Calu3 (cell line): ENCODE data around the gene VTA1. TPM values are rescaled to one million over a fixed set of nuclear protein-coding genes. Genes with fewer than 3 reads are reported as not detected.
"Not testable (repeated sequence)": the region's sequence is repeated elsewhere in the genome, so short reads cannot be mapped to it uniquely, and the experiment has no call there.

Source experiments
- BruUV-seq: library from RNA; stranded (reverse); fragments of 400-500 nt; replicated peaks from 2 replicates; lab custom pipeline; 2021; lab: Mats Ljungman, UMichigan
- CTCF ChIA-PET: fragments of 300-600 bp; sonication (Branson Sonifier 250); formaldehyde crosslinking; loops from one replicate; lab custom pipeline; 2022; ENCODE audit warnings: antibody characterized with exemption; lab: Charles Lee
- DNase-seq: peaks from one replicate; pipeline ENCODE4 v3.0.0; 2022
- H3K27ac Mint-ChIP-seq: one replicate; pipeline ENCODE4 v1.8.0; 2022; ENCODE audit warnings: mixed read lengths; ENCODE audit not compliant: unreplicated experiment
- H3K27me3 Mint-ChIP-seq: one replicate; pipeline ENCODE4 v1.8.0; 2022; ENCODE audit warnings: mixed read lengths; ENCODE audit not compliant: unreplicated experiment
- H3K36me3 Mint-ChIP-seq: one replicate; pipeline ENCODE4 v1.8.0; 2022; ENCODE audit warnings: mild to moderate bottlenecking, moderate library complexity, mixed read lengths; ENCODE audit not compliant: insufficient read depth, unreplicated experiment
- H3K4me1 Mint-ChIP-seq: one replicate; pipeline ENCODE4 v1.8.0; 2022; ENCODE audit warnings: mild to moderate bottlenecking, low read depth, mixed read lengths; ENCODE audit not compliant: unreplicated experiment
- H3K4me3 Mint-ChIP-seq: one replicate; pipeline ENCODE4 v1.8.0; 2022; ENCODE audit warnings: mild to moderate bottlenecking, low read depth, moderate library complexity, mixed read lengths; ENCODE audit not compliant: unreplicated experiment
- H3K9me3 Mint-ChIP-seq: one replicate; pipeline ENCODE4 v1.8.0; 2022; ENCODE audit warnings: low read depth, mixed read lengths; ENCODE audit not compliant: unreplicated experiment
- CTCF ChIP-seq: fragments of 200-600 bp; IDR thresholded peaks from one replicate; pipeline ENCODE4 v1.8.0; 2022; ENCODE audit warnings: antibody characterized with exemption; ENCODE audit not compliant: unreplicated experiment
- intact Hi-C: fragments of 100-400 bp; cut with micrococcal nuclease; formaldehyde crosslinking; loops from one replicate; pipeline ENCODE4 v1.10.0; 2022; ENCODE audit not compliant: unreplicated experiment
- total RNA-seq: library from RNA; stranded (reverse); gene quantifications from 2 replicates; pipeline ENCODE4 v1.2.3, GENCODE V29; 2022

VTA1 gene
- total RNA-seq, 1 experiment from 2014 or later = 35.5 TPM

DNA sequence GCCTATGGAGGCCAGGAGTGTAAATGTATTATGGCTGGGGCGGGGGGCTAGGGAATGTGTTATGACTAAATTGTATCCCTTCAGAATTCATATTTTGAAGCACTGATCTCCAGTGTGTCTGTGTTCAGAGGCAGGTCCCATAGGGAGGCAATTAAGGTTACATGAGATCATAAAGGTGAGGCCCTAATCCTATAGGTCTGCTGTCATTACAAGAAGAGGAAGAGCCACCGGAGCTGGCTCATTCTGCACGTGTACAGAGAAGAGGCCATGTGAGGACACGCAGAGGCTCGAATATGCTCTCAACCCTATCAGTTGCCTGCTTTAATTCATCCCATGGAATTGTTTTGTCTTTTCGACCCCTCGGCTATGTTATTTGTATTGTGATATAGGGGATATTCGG, 76.9 kb downstream of the VTA1 start:
- CTCF ChIA-PET = no interaction called here
- Mint-ChIP-seq H3K4me1 (no peaks in the 10 kb centered on the region), H3K27ac (no peak overlapping the region), H3K4me3 (no peak overlapping the region), H3K36me3 (no peaks in the 10 kb centered on the region), H3K9me3 (no peaks in the 10 kb centered on the region), H3K27me3 (no peaks in the 10 kb centered on the region)
- no peak for TF ChIP-seq CTCF
- intact Hi-C loops = no loop called here
- no peak for DNase-seq
- no TSS peak for BruUV-seq

DNA sequence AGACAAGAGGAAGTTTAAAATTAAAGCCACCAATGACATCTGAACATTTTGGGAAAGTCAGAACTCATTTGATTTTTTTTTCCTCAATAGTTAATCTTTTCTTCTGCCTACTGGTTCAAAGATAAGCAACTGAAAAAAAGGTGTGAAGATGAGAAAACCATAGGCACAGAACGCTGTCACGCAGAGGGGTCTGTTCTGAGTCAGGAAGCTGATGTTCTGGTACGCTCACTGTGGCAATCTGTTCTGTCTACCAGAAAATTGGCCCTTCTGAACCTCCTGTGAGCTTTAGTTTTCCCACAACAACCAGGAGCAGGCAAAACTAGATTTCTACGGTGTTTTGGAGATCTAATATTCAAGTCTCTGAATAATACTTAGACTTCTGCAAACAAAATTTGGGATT, 78.1 kb downstream of the VTA1 start:
- Mint-ChIP-seq H3K4me1 (no peaks in the 10 kb centered on the region), H3K9me3 (no peaks in the 10 kb centered on the region), H3K4me3 (no peak overlapping the region), H3K27ac (no peak overlapping the region), H3K36me3 (no peaks in the 10 kb centered on the region), H3K27me3 (no peaks in the 10 kb centered on the region)
- BruUV-seq = no TSS peak
- intact Hi-C loops = no loop called here
- no peak for DNase-seq
- TF ChIP-seq CTCF = no peak
- CTCF ChIA-PET = no interaction called here

DNA sequence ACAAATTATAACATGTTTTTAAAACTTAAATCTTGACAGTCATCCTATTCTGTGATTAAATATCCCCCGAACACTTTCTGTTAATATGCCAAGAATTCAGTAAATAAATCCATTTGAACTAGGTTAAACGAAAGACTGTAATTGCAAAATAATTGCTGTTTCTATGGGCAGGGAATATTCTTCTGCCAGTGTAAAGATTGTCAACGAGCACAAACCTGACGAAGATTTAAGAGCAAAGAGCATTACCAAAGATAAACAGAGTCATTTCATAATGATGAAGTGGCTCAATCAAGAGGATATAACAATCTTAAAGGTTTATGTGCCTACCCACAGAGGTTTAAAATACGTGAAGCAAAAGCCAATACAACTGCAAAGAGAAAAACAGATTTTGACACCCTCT, 78.5 kb downstream of the VTA1 start:
- H3K4me3 Mint-ChIP-seq = no peak overlapping the region
- H3K9me3 Mint-ChIP-seq = no peaks in the 10 kb centered on the region
- no TSS peak for BruUV-seq
- no peaks in the 10 kb centered on the region for H3K36me3 Mint-ChIP-seq
- intact Hi-C loops = no loop called here
- CTCF ChIA-PET = no interaction called here
- no peak for DNase-seq
- no peak overlapping the region for H3K27ac Mint-ChIP-seq
- no peaks in the 10 kb centered on the region for H3K27me3 Mint-ChIP-seq
- H3K4me1 Mint-ChIP-seq = no peaks in the 10 kb centered on the region
- no peak for TF ChIP-seq CTCF

- CTCF ChIA-PET = no interaction called here
- intact Hi-C loops = no loop called here
Observed at GRCh38 chr6:142226731-142227130, 79.7 kb downstream of the VTA1 start.

DNA sequence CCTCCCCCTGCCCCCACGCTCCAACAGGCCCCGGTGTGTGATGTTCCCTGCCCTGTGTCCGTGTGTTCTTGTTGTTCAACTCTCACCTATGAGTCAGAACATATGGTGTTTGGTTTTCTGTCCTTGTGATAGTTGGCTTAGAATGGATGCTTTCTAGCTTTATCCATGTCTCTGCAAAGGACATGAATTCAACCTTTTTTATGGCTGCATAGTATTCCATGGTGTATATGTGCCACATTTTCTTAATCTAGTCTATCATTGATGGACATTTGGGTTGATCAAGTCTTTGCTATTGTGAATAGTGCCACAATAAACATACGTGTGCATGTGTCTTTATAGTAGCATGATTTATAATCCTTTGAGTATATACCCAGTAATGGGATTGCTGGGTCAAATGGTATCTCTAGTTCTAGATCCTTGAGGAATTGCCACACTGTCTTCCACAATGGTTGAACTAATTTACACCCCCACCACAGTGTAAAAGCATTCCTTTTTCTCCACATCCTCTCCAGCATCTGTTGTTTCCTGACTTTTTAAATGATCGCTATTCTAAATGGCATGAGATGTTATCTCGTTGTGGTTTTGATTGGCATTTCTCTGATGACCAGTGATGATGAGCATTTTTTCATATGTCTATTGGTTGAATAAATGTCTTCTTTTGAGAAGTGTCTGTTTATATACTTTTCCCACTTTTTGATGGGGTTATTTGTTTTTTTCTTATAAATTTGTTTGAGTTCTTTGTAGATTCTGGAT, 82.6 kb downstream of the VTA1 start:
- BruUV-seq, H3K4me1 Mint-ChIP-seq, H3K27me3 Mint-ChIP-seq, CTCF ChIA-PET, intact Hi-C loops, DNase-seq, H3K4me3 Mint-ChIP-seq, H3K9me3 Mint-ChIP-seq, H3K36me3 Mint-ChIP-seq, H3K27ac Mint-ChIP-seq: not testable (repeated sequence)

More at GRCh38 chr6:142226731-142227130, 79.7 kb downstream of the VTA1 start:
- no peak for TF ChIP-seq CTCF
- H3K27ac Mint-ChIP-seq = no peak overlapping the region
- no peak overlapping the region for H3K4me3 Mint-ChIP-seq
- no TSS peak for BruUV-seq
- DNase-seq = no peak
- H3K36me3 Mint-ChIP-seq = no peaks in the 10 kb centered on the region
- no peaks in the 10 kb centered on the region for H3K4me1 Mint-ChIP-seq
- H3K27me3 Mint-ChIP-seq = no peaks in the 10 kb centered on the region
- no peaks in the 10 kb centered on the region for H3K9me3 Mint-ChIP-seq
